Epithelial cell of prostate (primary cell): ENCODE measurements around the gene PTGFRN.
"Not testable (repeated sequence)": the region's sequence is repeated elsewhere in the genome, so short reads cannot be mapped to it uniquely, and the experiment has no call there.

Source experiments
- DNase-seq: peaks from one replicate; pipeline ENCODE4 v3.0.0-alpha.2; 2011; ENCODE audit warnings: low read depth, low spot score
- H3K27ac ChIP-seq: fragments of 450-650 bp; 2 replicates; pipeline ENCODE4 v1.5.1; 2017; ENCODE audit warnings: mild to moderate bottlenecking

The PTGFRN gene

GRCh38 chr1:116958977-116959376 lies 49.3 kb downstream of the PTGFRN start:
- no peak for DNase-seq
- no peak overlapping the region for H3K27ac ChIP-seq

- no peak for DNase-seq
- H3K27ac ChIP-seq, result no peak overlapping the region
Observed at GRCh38 chr1:116961606-116962005, 51.9 kb downstream of the PTGFRN start.

- no peak for DNase-seq
- no peak overlapping the region for H3K27ac ChIP-seq
Observed at GRCh38 chr1:116962987-116963639, 53.4 kb downstream of the PTGFRN start.

- no peak overlapping the region for H3K27ac ChIP-seq
- DNase-seq, result no peak
Observed at GRCh38 chr1:116966791-116967190, 57.1 kb downstream of the PTGFRN start.

GRCh38 chr1:116968724-116969123 lies 59.0 kb downstream of the PTGFRN start:
- DNase-seq, result no peak
- H3K27ac ChIP-seq, result no peak overlapping the region

- peak overlapping the region; percentile 33 for H3K27ac ChIP-seq
- no peak for DNase-seq
Observed at GRCh38 chr1:116971258-116971860, 61.6 kb downstream of the PTGFRN start.

- DNase-seq, result no peak
- H3K27ac ChIP-seq, result peak overlapping the region; percentile 33
Observed at GRCh38 chr1:116971965-116972673, 62.4 kb downstream of the PTGFRN start.

- no peak for DNase-seq
- peak overlapping the region; percentile 33 for H3K27ac ChIP-seq
Observed at GRCh38 chr1:116972674-116973030, 62.9 kb downstream of the PTGFRN start.

GRCh38 chr1:116980309-116980708 lies 70.6 kb downstream of the PTGFRN start:
- H3K27ac ChIP-seq, DNase-seq: not testable (repeated sequence)

GRCh38 chr1:116981521-116982037 lies 71.9 kb downstream of the PTGFRN start:
- DNase-seq, result no peak

GRCh38 chr1:116982319-116983004 lies 72.7 kb downstream of the PTGFRN start:
- DNase-seq, result no peak

More at GRCh38 chr1:116981521-116982037, 71.9 kb downstream of the PTGFRN start:
- H3K27ac ChIP-seq, result no peak overlapping the region

GRCh38 chr1:116983112-116983511 lies 73.4 kb downstream of the PTGFRN start:
- H3K27ac ChIP-seq, result no peak overlapping the region
- no peak for DNase-seq

More at GRCh38 chr1:116982319-116983004, 72.7 kb downstream of the PTGFRN start:
- H3K27ac ChIP-seq, result no peak overlapping the region

GRCh38 chr1:116983678-116984077 lies 74.0 kb downstream of the PTGFRN start:
- H3K27ac ChIP-seq, result no peak overlapping the region

GRCh38 chr1:116984406-116985160 lies 74.9 kb downstream of the PTGFRN start:
- no peak for DNase-seq
- H3K27ac ChIP-seq, result no peak overlapping the region

More at GRCh38 chr1:116983678-116984077, 74.0 kb downstream of the PTGFRN start:
- DNase-seq, result no peak

GRCh38 chr1:116986421-116987255 lies 76.9 kb downstream of the PTGFRN start:
- no peak overlapping the region for H3K27ac ChIP-seq
- no peak for DNase-seq

- no peak for DNase-seq
Observed at GRCh38 chr1:116987256-116987555, 77.5 kb downstream of the PTGFRN start.

GRCh38 chr1:116988248-116988647 lies 78.5 kb downstream of the PTGFRN start:
- DNase-seq, result no peak
- peak overlapping the region; percentile 74 for H3K27ac ChIP-seq

More at GRCh38 chr1:116987256-116987555, 77.5 kb downstream of the PTGFRN start:
- no peak overlapping the region for H3K27ac ChIP-seq

- no peak for DNase-seq
- peak overlapping the region; percentile 74 for H3K27ac ChIP-seq
Observed at GRCh38 chr1:116988908-116989307, 79.2 kb downstream of the PTGFRN start.

GRCh38 chr1:116989835-116990234 lies 80.1 kb downstream of the PTGFRN start:
- no peak for DNase-seq
- H3K27ac ChIP-seq, result peak overlapping the region; percentile 74
